T47D (cell line): ENCODE measurements around the gene UBE2J2.
"Not testable (repeated sequence)": the region's sequence is repeated elsewhere in the genome, so short reads cannot be mapped to it uniquely, and the experiment has no call there.

Experiments used
- DNase-seq, 2 experiments: peaks; one replicate each; pipeline versions ENCODE4 v3.0.0 to v3.0.0-alpha.2; 2011 to 2012; ENCODE audit warnings: low read depth in 1 of 2, low spot score in 1 of 2
- JUND ChIP-seq: IDR thresholded peaks from 2 replicates; pipeline ENCODE4 v1.6.1; 2012; ENCODE audit warnings: low read depth
- in situ Hi-C: cut with HindIII; loops from 2 replicates; pipeline ENCODE4 v1.10.0; 2016; ENCODE audit warnings: low sequenced_read_pairs, low pct_unique_long_range_greater_than_20kb

Gene UBE2J2

GRCh38 chr1:1259951-1260600 is 13.6 kb downstream of the UBE2J2 start:
- in situ Hi-C loops, result no loop called here
- DNase-seq, result no peak
- no peak for TF ChIP-seq JUND

GRCh38 chr1:1259540-1259939 is 14.1 kb downstream of the UBE2J2 start:
- DNase-seq, result no peak
- in situ Hi-C loops, result no loop called here
- no peak for TF ChIP-seq JUND

GRCh38 chr1:1259119-1259488 is 14.6 kb downstream of the UBE2J2 start:
- in situ Hi-C loops, result no loop called here
- DNase-seq, result no peak
- TF ChIP-seq JUND, result no peak

GRCh38 chr1:1256956-1257871 is 16.4 kb downstream of the UBE2J2 start:
- in situ Hi-C loops, result no loop called here
- TF ChIP-seq JUND, result no peak
- no peak for DNase-seq

- no peak for TF ChIP-seq JUND
- DNase-seq, result no peak
- in situ Hi-C loops, result no loop called here
Measured at GRCh38 chr1:1255611-1256010, 18.0 kb downstream of the UBE2J2 start.

GRCh38 chr1:1255078-1255477 is 18.6 kb downstream of the UBE2J2 start:
- TF ChIP-seq JUND, result no peak
- in situ Hi-C loops, result no loop called here
- DNase-seq, result no peak

GRCh38 chr1:1254667-1254998 is 19.0 kb downstream of the UBE2J2 start:
- in situ Hi-C loops, result no loop called here
- no peak for DNase-seq
- no peak for TF ChIP-seq JUND

GRCh38 chr1:1253972-1254666 is 19.5 kb downstream of the UBE2J2 start:
- no peak for DNase-seq
- no peak for TF ChIP-seq JUND
- in situ Hi-C loops, result no loop called here

GRCh38 chr1:1253314-1253713 is 20.3 kb downstream of the UBE2J2 start:
- in situ Hi-C loops, result no loop called here
- TF ChIP-seq JUND, result no peak
- DNase-seq, result no peak

GRCh38 chr1:1250786-1251284 is 22.8 kb downstream of the UBE2J2 start:
- DNase-seq, result peak in 1 of 2 experiments; percentile 44
- in situ Hi-C loops, result no loop called here
- TF ChIP-seq JUND, result no peak

GRCh38 chr1:1248009-1248913 is 25.4 kb downstream of the UBE2J2 start:
- in situ Hi-C loops, DNase-seq: not testable (repeated sequence)

- TF ChIP-seq JUND, result no peak
- in situ Hi-C loops, result no loop called here
- DNase-seq, result no peak
Measured at GRCh38 chr1:1247341-1247913, 26.2 kb downstream of the UBE2J2 start.
